SK-N-SH (cell line): ENCODE measurements around the gene DCAF17.

Source experiments
- CTCF ChIP-seq: fragments of 200-600 bp; sonication (generic); IDR thresholded peaks from 2 replicates; pipeline ENCODE4 v1.6.1; 2017; ENCODE audit warnings: antibody characterized with exemption, mild to moderate bottlenecking, moderate library complexity
- FOXM1 ChIP-seq: IDR thresholded peaks from 2 replicates; pipeline ENCODE4 v1.4.0; 2012; ENCODE audit warnings: low read depth, mild to moderate bottlenecking
- REST ChIP-seq: IDR thresholded peaks from 2 replicates; pipeline ENCODE4 v1.6.1; 2012; ENCODE audit warnings: mild to moderate bottlenecking, low read depth, low read length, moderate library complexity
- SIN3A ChIP-seq: IDR thresholded peaks from 2 replicates; pipeline ENCODE4 v1.6.1; 2012; ENCODE audit warnings: low read depth, mild to moderate bottlenecking, low read length, moderate library complexity, borderline replicate concordance

GRCh38 chr2:171407030-171407675 lies 26.9 kb upstream of the DCAF17 start:
- no peak for TF ChIP-seq CTCF
- no peak for TF ChIP-seq FOXM1
- TF ChIP-seq SIN3A, result no peak
- no peak for TF ChIP-seq REST
